ENCODE data around the gene TMTC1.

Gene TMTC1

DNA sequence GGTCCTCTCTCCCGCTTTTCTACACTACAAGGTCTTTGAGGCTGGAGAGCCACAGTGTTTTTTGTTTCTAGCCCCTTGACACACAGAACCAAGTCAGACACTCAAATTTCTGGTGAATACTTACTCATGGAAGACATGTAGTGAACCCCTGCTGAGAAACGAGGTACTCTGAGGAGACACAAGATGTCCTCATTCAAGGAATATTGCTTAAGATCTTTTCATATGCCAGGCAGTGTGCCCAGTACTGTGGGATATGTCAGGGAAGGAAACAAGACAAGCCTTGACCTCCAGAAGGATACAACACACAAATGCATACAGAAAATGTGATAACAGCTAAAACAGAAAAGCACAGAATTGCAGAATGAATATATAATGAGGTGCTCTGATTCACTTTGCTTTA lies 75.9 kb downstream of the TMTC1 start:
- TF ChIP-seq, protein P1, sequence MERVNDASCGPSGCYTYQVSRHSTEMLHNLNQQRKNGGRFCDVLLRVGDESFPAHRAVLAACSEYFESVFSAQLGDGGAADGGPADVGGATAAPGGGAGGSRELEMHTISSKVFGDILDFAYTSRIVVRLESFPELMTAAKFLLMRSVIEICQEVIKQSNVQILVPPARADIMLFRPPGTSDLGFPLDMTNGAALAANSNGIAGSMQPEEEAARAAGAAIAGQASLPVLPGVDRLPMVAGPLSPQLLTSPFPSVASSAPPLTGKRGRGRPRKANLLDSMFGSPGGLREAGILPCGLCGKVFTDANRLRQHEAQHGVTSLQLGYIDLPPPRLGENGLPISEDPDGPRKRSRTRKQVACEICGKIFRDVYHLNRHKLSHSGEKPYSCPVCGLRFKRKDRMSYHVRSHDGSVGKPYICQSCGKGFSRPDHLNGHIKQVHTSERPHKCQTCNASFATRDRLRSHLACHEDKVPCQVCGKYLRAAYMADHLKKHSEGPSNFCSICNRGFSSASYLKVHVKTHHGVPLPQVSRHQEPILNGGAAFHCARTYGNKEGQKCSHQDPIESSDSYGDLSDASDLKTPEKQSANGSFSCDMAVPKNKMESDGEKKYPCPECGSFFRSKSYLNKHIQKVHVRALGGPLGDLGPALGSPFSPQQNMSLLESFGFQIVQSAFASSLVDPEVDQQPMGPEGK (CRISPR knock-in tag; IDR thresholded peaks at IDR 0.05; ENCODE audit: borderline replicate concordance) = no peak
- TF ChIP-seq BACH2 (CRISPR knock-in tag; IDR thresholded peaks at IDR 0.05; ENCODE audit: borderline replicate concordance) (no peak), GLIS3 (CRISPR knock-in tag; IDR thresholded peaks at IDR 0.05) (no peak), CSDC2 (CRISPR knock-in tag; IDR thresholded peaks at IDR 0.05) (no peak), ZFP30 (CRISPR knock-in tag; IDR thresholded peaks at IDR 0.05) (no peak), TOX (CRISPR knock-in tag; IDR thresholded peaks at IDR 0.05; ENCODE audit: borderline replicate concordance) (no peak), ZNF565 (CRISPR knock-in tag; conservative IDR thresholded peaks at IDR 0.05; ENCODE audit: low read depth) (no peak), ZNF8 (CRISPR knock-in tag; IDR thresholded peaks at IDR 0.05) (no peak), ZC3H10 (CRISPR knock-in tag; IDR thresholded peaks at IDR 0.05) (no peak), PPARA (CRISPR knock-in tag; IDR thresholded peaks at IDR 0.05; ENCODE audit: borderline replicate concordance) (no peak), ISL1 (CRISPR knock-in tag; IDR thresholded peaks at IDR 0.05) (no peak), ZFP3 (CRISPR knock-in tag; IDR thresholded peaks at IDR 0.05) (no peak), RARB (CRISPR knock-in tag; IDR thresholded peaks at IDR 0.05) (no peak), ARNTL (CRISPR knock-in tag; IDR thresholded peaks at IDR 0.05; ENCODE audit: borderline replicate concordance, low read depth) (no peak), SNAI2 (CRISPR knock-in tag; IDR thresholded peaks at IDR 0.05) (no peak), ZNF70 (CRISPR knock-in tag; IDR thresholded peaks at IDR 0.05) (no peak), OSR1 (CRISPR knock-in tag; IDR thresholded peaks at IDR 0.05) (no peak)
- TF ChIP-seq, protein P2, sequence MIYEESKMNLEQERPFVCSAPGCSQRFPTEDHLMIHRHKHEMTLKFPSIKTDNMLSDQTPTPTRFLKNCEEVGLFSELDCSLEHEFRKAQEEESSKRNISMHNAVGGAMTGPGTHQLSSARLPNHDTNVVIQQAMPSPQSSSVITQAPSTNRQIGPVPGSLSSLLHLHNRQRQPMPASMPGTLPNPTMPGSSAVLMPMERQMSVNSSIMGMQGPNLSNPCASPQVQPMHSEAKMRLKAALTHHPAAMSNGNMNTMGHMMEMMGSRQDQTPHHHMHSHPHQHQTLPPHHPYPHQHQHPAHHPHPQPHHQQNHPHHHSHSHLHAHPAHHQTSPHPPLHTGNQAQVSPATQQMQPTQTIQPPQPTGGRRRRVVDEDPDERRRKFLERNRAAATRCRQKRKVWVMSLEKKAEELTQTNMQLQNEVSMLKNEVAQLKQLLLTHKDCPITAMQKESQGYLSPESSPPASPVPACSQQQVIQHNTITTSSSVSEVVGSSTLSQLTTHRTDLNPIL (CRISPR knock-in tag; IDR thresholded peaks at IDR 0.05; ENCODE audit: low read depth) = no peak
- TF ChIP-seq, protein P3, sequence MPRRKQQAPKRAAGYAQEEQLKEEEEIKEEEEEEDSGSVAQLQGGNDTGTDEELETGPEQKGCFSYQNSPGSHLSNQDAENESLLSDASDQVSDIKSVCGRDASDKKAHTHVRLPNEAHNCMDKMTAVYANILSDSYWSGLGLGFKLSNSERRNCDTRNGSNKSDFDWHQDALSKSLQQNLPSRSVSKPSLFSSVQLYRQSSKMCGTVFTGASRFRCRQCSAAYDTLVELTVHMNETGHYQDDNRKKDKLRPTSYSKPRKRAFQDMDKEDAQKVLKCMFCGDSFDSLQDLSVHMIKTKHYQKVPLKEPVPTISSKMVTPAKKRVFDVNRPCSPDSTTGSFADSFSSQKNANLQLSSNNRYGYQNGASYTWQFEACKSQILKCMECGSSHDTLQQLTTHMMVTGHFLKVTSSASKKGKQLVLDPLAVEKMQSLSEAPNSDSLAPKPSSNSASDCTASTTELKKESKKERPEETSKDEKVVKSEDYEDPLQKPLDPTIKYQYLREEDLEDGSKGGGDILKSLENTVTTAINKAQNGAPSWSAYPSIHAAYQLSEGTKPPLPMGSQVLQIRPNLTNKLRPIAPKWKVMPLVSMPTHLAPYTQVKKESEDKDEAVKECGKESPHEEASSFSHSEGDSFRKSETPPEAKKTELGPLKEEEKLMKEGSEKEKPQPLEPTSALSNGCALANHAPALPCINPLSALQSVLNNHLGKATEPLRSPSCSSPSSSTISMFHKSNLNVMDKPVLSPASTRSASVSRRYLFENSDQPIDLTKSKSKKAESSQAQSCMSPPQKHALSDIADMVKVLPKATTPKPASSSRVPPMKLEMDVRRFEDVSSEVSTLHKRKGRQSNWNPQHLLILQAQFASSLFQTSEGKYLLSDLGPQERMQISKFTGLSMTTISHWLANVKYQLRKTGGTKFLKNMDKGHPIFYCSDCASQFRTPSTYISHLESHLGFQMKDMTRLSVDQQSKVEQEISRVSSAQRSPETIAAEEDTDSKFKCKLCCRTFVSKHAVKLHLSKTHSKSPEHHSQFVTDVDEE (CRISPR knock-in tag; IDR thresholded peaks at IDR 0.05) = no peak
- no peak for ATAC-seq

DNA sequence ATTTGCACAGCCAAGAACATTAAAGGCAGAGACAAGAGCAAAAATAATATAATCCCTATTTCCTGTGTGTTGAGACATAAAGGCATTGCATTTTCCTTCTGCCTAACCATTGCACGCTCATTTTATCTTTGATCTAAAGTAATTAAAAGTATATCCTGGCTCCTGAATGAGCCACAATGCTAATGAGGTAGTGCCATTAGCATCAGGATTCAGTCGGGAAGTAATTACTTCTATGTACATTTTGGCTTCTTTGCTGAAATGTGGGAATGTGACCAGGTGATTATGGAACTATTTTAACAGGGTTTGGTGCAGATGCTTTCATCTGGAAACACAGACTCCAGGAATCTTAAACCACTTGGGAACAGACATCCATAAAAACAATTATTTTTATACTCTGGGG lies 77.4 kb downstream of the TMTC1 start:
- no peak for ATAC-seq
- no peak for TF ChIP-seq SNAI2 (CRISPR knock-in tag; IDR thresholded peaks at IDR 0.05)
- TF ChIP-seq RARB (CRISPR knock-in tag; IDR thresholded peaks at IDR 0.05) = no peak
- no peak for TF ChIP-seq GLIS3 (CRISPR knock-in tag; IDR thresholded peaks at IDR 0.05)
- TF ChIP-seq, protein P4, sequence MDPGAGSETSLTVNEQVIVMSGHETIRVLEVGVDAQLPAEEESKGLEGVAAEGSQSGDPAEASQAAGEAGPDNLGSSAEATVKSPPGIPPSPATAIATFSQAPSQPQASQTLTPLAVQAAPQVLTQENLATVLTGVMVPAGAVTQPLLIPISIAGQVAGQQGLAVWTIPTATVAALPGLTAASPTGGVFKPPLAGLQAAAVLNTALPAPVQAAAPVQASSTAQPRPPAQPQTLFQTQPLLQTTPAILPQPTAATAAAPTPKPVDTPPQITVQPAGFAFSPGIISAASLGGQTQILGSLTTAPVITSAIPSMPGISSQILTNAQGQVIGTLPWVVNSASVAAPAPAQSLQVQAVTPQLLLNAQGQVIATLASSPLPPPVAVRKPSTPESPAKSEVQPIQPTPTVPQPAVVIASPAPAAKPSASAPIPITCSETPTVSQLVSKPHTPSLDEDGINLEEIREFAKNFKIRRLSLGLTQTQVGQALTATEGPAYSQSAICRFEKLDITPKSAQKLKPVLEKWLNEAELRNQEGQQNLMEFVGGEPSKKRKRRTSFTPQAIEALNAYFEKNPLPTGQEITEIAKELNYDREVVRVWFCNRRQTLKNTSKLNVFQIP (CRISPR knock-in tag; IDR thresholded peaks at IDR 0.05; ENCODE audit: borderline replicate concordance, low read depth) = no peak
- TF ChIP-seq ZNF8 (CRISPR knock-in tag; IDR thresholded peaks at IDR 0.05) = no peak
- TF ChIP-seq, protein P3 (CRISPR knock-in tag; IDR thresholded peaks at IDR 0.05) = no peak
- no peak for TF ChIP-seq ZFP30 (CRISPR knock-in tag; IDR thresholded peaks at IDR 0.05)
- no peak for TF ChIP-seq ZNF565 (CRISPR knock-in tag; conservative IDR thresholded peaks at IDR 0.05; ENCODE audit: low read depth)

DNA sequence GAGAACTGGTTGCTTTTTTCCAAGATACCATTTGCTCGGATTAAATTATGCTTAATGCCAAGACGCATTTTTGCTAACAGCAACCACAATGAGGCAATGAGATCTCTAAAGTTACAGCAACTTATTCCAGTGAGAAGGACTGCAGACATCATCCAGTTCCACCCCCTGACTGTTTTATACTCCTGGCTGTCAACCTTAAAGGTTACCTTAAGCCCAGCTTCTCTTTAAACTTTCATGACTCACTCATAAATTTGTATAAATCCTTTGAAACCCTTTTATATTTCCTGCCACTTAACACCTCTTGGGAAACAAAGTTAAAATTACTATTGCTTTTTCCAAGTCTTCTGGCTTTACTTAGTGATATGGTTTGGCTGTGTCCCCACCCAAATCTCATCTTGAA lies 80.2 kb downstream of the TMTC1 start:
- ATAC-seq = no peak
- no peak for TF ChIP-seq ZNF70 (CRISPR knock-in tag; IDR thresholded peaks at IDR 0.05)
- no peak for TF ChIP-seq OSR1 (CRISPR knock-in tag; IDR thresholded peaks at IDR 0.05)
- TF ChIP-seq BACH2 (CRISPR knock-in tag; IDR thresholded peaks at IDR 0.05; ENCODE audit: borderline replicate concordance) = no peak
- no peak for TF ChIP-seq ZFP30 (CRISPR knock-in tag; IDR thresholded peaks at IDR 0.05)
- TF ChIP-seq ZC3H10 (CRISPR knock-in tag; IDR thresholded peaks at IDR 0.05) = no peak
- no peak for TF ChIP-seq ESRRG (CRISPR knock-in tag; IDR thresholded peaks at IDR 0.05)
- TF ChIP-seq, protein P2 (CRISPR knock-in tag; IDR thresholded peaks at IDR 0.05; ENCODE audit: low read depth) = no peak
- TF ChIP-seq RARB (CRISPR knock-in tag; IDR thresholded peaks at IDR 0.05) = no peak
- TF ChIP-seq, protein P3 (CRISPR knock-in tag; IDR thresholded peaks at IDR 0.05) = no peak
- no peak for TF ChIP-seq ZFP3 (CRISPR knock-in tag; IDR thresholded peaks at IDR 0.05)
